GM21360 (cell line): ENCODE results near the gene PTPRN2.
"Not testable (repeated sequence)": the region's sequence is repeated elsewhere in the genome, so short reads cannot be mapped to it uniquely, and the experiment has no call there.

Experiments
- ATAC-seq: cut with Tn5 transposase; IDR thresholded peaks from one replicate; pipeline ENCODE4 v1.9.1; 2021; ENCODE audit warnings: mild to moderate bottlenecking, moderate library complexity; ENCODE audit not compliant: unreplicated experiment

The PTPRN2 gene

GRCh38 chr7:157853789-157854065 is 733.9 kb downstream of the PTPRN2 start:
- ATAC-seq = no peak

- no peak for ATAC-seq
Observed at GRCh38 chr7:157853076-157853788, 734.4 kb downstream of the PTPRN2 start.

GRCh38 chr7:157851501-157852067 is 736.0 kb downstream of the PTPRN2 start:
- no peak for ATAC-seq

- no peak for ATAC-seq
Observed at GRCh38 chr7:157850481-157851444, 736.9 kb downstream of the PTPRN2 start.

- ATAC-seq = no peak
Observed at GRCh38 chr7:157849726-157850125, 737.9 kb downstream of the PTPRN2 start.

GRCh38 chr7:157849341-157849596 is 738.4 kb downstream of the PTPRN2 start:
- ATAC-seq = no peak

- no peak for ATAC-seq
Observed at GRCh38 chr7:157848508-157849340, 738.9 kb downstream of the PTPRN2 start.

- not testable (repeated sequence) for ATAC-seq
Observed at GRCh38 chr7:157847756-157848487, 739.7 kb downstream of the PTPRN2 start.

GRCh38 chr7:157846746-157847145 is 740.9 kb downstream of the PTPRN2 start:
- not testable (repeated sequence) for ATAC-seq

- no peak for ATAC-seq
Observed at GRCh38 chr7:157846271-157846670, 741.4 kb downstream of the PTPRN2 start.

GRCh38 chr7:157845203-157845835 is 742.3 kb downstream of the PTPRN2 start:
- ATAC-seq = no peak

GRCh38 chr7:157844611-157845010 is 743.0 kb downstream of the PTPRN2 start:
- ATAC-seq = no peak

- ATAC-seq = no peak
Observed at GRCh38 chr7:157844141-157844540, 743.5 kb downstream of the PTPRN2 start.

- no peak for ATAC-seq
Observed at GRCh38 chr7:157843336-157844140, 744.1 kb downstream of the PTPRN2 start.

- no peak for ATAC-seq
Observed at GRCh38 chr7:157841773-157842370, 745.8 kb downstream of the PTPRN2 start.

GRCh38 chr7:157840914-157841772 is 746.5 kb downstream of the PTPRN2 start:
- no peak for ATAC-seq

GRCh38 chr7:157840174-157840913 is 747.3 kb downstream of the PTPRN2 start:
- no peak for ATAC-seq
